Small intestine (tissue), 7 donors: ENCODE results near the gene DMBT1. TPM values are rescaled to one million over a fixed set of nuclear protein-coding genes. Genes with fewer than 3 reads are reported as not detected.

Experiments used
- DNase-seq, 2 donors: peaks; one replicate each; pipeline versions ENCODE4 v3.0.0 to v3.0.0-alpha.2; 2013
- FAIRE-seq: peaks from 2 replicates; lab custom pipeline; 2012; peaks lifted over from hg19 to GRCh38; lab: Jason Lieb, UNC
- H3K27ac ChIP-seq, 3 donors: one replicate each; pipeline ENCODE4 v1.5.1; 2013; ENCODE audit warnings: low read length in 2 of 3, mild to moderate bottlenecking in 2 of 3, control low read depth in 1 of 3, inconsistent platforms in 1 of 3, low read depth in 1 of 3, moderate library complexity in 1 of 3
- H3K27me3 ChIP-seq, 3 donors: one replicate each; pipeline ENCODE4 v1.6.1; 2013; ENCODE audit warnings: low read length in 3 of 3, inconsistent platforms in 1 of 3; ENCODE audit not compliant: control insufficient read depth in 3 of 3, insufficient read depth in 3 of 3
- H3K36me3 ChIP-seq, 3 donors: one replicate each; pipeline ENCODE4 v1.6.1; 2013; ENCODE audit warnings: low read length in 3 of 3, inconsistent platforms in 1 of 3, low read depth in 1 of 3, mild to moderate bottlenecking in 1 of 3, moderate library complexity in 1 of 3; ENCODE audit not compliant: control insufficient read depth in 3 of 3, insufficient read depth in 2 of 3
- H3K4me1 ChIP-seq, 3 donors: one replicate each; pipeline ENCODE4 v1.6.1; 2013; ENCODE audit warnings: low read length in 2 of 3, inconsistent platforms in 1 of 3, low read depth in 1 of 3, mild to moderate bottlenecking in 1 of 3, moderate library complexity in 1 of 3; ENCODE audit not compliant: control insufficient read depth in 3 of 3, insufficient read depth in 2 of 3
- H3K4me3 ChIP-seq, 3 donors: one replicate each; pipeline ENCODE4 v1.5.1; 2013; ENCODE audit warnings: low read length in 3 of 3, control low read depth in 1 of 3, inconsistent platforms in 1 of 3, low read depth in 1 of 3, mild to moderate bottlenecking in 1 of 3, moderate library complexity in 1 of 3
- H3K9me3 ChIP-seq, 2 donors: one replicate each; pipeline ENCODE4 v1.6.1; 2013; ENCODE audit warnings: low read depth in 1 of 2, low read length in 1 of 2; ENCODE audit not compliant: control insufficient read depth in 2 of 2, insufficient read depth in 1 of 2
- WGBS, 3 donors: extraction: QIAGEN DNeasy Blood & Tissue Kit; methylation state at CpG; one replicate each; pipeline ENCODE4 v1.1.7; 2013; 5-methylcytosine and 5-hydroxymethylcytosine counted together
- polyA plus RNA-seq, 4 donors: library from polyadenylated mRNA; stranded (reverse) in 3 of 4; unstranded in 1 of 4; fragments of 200-250 nt in 3 of 4; fragments of 120-200 nt in 1 of 4; gene quantifications; one replicate each; pipeline versions ENCODE4 v1.2.1 to v1.2.3, GENCODE V29; 2013
- donor health status: healthy with polysubstance abuse.
- donor health status: control.
- donor health status: control.
- donor health status: Bipolar disorder and iron deficiency.
- donor health status: healthy.

DMBT1 gene
- polyA plus RNA-seq, 4 donors, result 10.5 to 2,003 (median 65.4) TPM

DNA sequence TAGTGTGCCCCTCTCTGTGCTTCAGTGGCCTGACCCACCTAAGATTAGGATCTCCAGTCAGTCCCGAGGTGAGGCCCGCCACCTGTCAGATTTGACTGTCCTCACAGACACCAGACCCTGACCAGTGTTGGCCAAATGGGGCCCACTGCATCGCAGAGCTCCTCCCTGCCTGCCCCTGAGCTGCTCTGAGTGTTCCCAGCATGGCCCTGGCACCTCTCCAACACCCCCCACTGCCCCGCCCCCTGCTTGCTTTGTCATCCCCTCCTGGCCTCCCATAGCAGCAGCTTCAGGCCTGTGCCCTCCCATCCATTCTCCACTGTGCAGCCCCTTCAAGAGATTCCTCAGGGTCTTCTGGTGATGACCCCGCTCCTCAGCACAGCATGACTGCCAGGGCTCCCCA is 71.5 kb downstream of the DMBT1 start:
- no peaks in the 10 kb centered on the region for H3K9me3 ChIP-seq
- FAIRE-seq (no peak), DNase-seq (peak in 1 of 2 donors; percentile 17)
- H3K27me3 ChIP-seq, result no peaks in the 10 kb centered on the region
- no peak overlapping the region for H3K27ac ChIP-seq
- H3K4me1 ChIP-seq, result peaks cover 0 to 3% (median 0%) of the 10 kb centered on the region in 3 donors
- WGBS, 3 donors, result 61 to 66% (median 61%) methylated on average over 5 of the region's 5 CpGs
- H3K4me3 ChIP-seq, result no peak overlapping the region
- H3K36me3 ChIP-seq, result peaks cover 0 to 59% (median 9%) of the 10 kb centered on the region in 3 donors

DNA sequence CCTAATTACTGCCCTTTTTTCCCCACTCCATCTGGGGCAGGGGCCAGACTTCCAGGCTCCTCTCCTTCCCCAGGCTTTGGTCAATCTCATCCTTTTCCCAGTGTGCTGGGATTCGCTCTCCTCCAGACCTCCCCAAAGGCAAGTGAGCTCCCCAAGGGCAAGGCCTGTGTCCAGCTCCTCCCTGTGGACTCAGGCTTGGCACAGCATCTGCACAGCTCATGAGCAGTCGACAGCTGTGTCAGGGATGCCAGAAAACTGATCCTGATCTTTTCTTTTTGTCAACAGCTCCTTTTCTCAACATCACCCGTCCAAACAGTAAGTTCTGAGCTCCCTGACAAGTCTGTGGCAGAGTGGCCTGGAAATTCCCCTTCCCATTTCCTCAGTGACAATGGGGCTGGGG is 72.0 kb downstream of the DMBT1 start:
- H3K27me3 ChIP-seq, result no peaks in the 10 kb centered on the region
- H3K9me3 ChIP-seq, result no peaks in the 10 kb centered on the region
- 47 to 64% (median 56%) methylated on average over 3 of the region's 3 CpGs for WGBS, 3 donors
- H3K4me1 ChIP-seq, result peaks cover 0 to 8% (median 0%) of the 10 kb centered on the region in 3 donors
- FAIRE-seq, result no peak
- no peak for DNase-seq
- H3K36me3 ChIP-seq, result peaks cover 0 to 64% (median 9%) of the 10 kb centered on the region in 3 donors
- H3K4me3 ChIP-seq, result no peak overlapping the region
- H3K27ac ChIP-seq, result no peak overlapping the region

DNA sequence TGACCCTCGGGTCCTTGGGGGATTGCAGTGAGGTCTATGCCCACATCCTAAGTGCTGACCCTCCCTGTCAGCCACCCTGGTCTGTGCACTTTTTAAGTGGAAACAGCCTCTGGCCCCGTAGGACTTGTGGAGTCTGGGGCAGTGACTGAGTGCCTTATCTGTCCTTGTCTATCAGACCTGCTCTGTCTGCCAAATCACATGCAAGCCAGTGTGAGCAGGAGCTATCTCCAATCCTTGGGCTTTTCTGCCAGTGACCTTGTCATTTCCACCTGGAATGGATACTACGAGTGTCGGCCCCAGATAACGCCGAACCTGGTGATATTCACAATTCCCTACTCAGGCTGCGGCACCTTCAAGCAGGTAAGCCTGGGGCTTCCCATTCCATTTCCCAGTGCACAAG is 76.4 kb downstream of the DMBT1 start:
- peaks cover 0 to 75% (median 5%) of the 10 kb centered on the region in 3 donors for H3K36me3 ChIP-seq
- H3K27ac ChIP-seq, result peak overlapping the region in 1 of 3 donors; percentile 14
- no peaks in the 10 kb centered on the region for H3K9me3 ChIP-seq
- peaks cover 0 to 10% (median 0%) of the 10 kb centered on the region in 3 donors for H3K4me1 ChIP-seq
- DNase-seq (peak; percentile 22 to 24), FAIRE-seq (no peak)
- WGBS, 3 donors, result 60 to 66% (median 64%) methylated on average over 7 of the region's 7 CpGs
- no peak overlapping the region for H3K4me3 ChIP-seq
- H3K27me3 ChIP-seq, result no peaks in the 10 kb centered on the region

DNA sequence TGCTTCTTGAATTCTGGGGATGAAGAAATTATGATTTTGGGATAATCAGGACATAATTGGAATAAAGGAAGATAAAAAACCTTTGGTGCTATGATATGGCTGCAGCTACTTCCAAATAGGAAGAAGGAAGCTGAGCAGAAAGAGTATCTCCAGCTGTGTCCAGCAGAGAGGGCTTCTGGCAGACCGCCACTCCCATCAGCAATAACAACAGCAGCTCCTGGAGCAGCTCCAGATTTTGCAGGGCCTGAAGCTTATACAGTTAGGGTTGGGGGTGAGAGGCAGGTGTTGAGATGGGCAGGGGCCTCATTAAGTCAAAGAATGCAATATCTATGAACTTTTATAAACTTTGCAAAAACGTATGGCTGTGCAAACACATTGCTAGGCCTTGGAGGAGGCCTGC is 76.8 kb downstream of the DMBT1 start:
- FAIRE-seq (no peak), DNase-seq (peak in 1 of 2 donors; percentile 17)
- Histone ChIP-seq H3K27me3 (no peaks in the 10 kb centered on the region), H3K4me3 (no peak overlapping the region), H3K4me1 (peaks cover 0 to 10% (median 0%) of the 10 kb centered on the region in 3 donors), H3K9me3 (no peaks in the 10 kb centered on the region), H3K36me3 (peaks cover 0 to 75% (median 4%) of the 10 kb centered on the region in 3 donors), H3K27ac (no peak overlapping the region)
- WGBS, 3 donors, result 43 to 56% (median 44%) methylated on average over 2 of the region's 2 CpGs

- no peak overlapping the region for H3K27ac ChIP-seq
- no peak overlapping the region for H3K4me3 ChIP-seq
- H3K9me3 ChIP-seq, result no peaks in the 10 kb centered on the region
- DNase-seq, result no peak
- 51 to 75% (median 64%) methylated on average over 6 of the region's 6 CpGs for WGBS, 3 donors
- H3K4me1 ChIP-seq, result peaks cover 0 to 10% (median 0%) of the 10 kb centered on the region in 3 donors
- peaks cover 0 to 75% (median 4%) of the 10 kb centered on the region in 3 donors for H3K36me3 ChIP-seq
- no peak for FAIRE-seq
- H3K27me3 ChIP-seq, result no peaks in the 10 kb centered on the region
Observed at GRCh38 chr10:122638106-122638505, 77.6 kb downstream of the DMBT1 start.

DNA sequence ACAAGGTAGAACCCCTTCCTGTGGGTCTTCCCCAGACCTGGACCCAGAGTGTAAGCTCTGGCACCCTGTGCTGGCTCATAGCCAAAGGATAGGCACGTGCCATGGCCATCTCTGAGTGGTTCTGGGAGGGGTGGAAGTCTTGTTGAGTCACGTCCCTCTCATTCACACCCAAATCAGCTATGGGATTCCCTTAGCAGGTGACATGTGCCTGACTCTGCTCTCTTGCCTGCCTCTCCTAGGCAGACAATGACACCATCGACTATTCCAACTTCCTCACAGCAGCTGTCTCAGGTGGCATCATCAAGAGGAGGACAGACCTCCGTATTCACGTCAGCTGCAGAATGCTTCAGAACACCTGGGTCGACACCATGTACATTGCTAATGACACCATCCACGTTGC is 79.2 kb downstream of the DMBT1 start:
- WGBS, 3 donors, result 32 to 47% (median 39%) methylated on average over 7 of the region's 7 CpGs
- no peak for FAIRE-seq
- peak in 1 of 2 donors; percentile 40 for DNase-seq
- Histone ChIP-seq H3K27ac (peak overlapping the region in 1 of 3 donors; percentile 60), H3K4me1 (peaks cover 0 to 10% (median 0%) of the 10 kb centered on the region in 3 donors), H3K27me3 (no peaks in the 10 kb centered on the region), H3K9me3 (no peaks in the 10 kb centered on the region), H3K4me3 (no peak overlapping the region), H3K36me3 (peaks cover 0 to 83% (median 4%) of the 10 kb centered on the region in 3 donors)

- H3K4me1 ChIP-seq, result peaks cover 0 to 10% (median 0%) of the 10 kb centered on the region in 3 donors
- H3K27me3 ChIP-seq, result no peaks in the 10 kb centered on the region
- FAIRE-seq (no peak), DNase-seq (no peak)
- 49 to 61% (median 59%) methylated on average over 3 of the region's 3 CpGs for WGBS, 3 donors
- peaks cover 0 to 82% (median under 1%) of the 10 kb centered on the region in 3 donors for H3K36me3 ChIP-seq
- no peak overlapping the region for H3K4me3 ChIP-seq
- no peaks in the 10 kb centered on the region for H3K9me3 ChIP-seq
- H3K27ac ChIP-seq, result peak overlapping the region in 1 of 3 donors; percentile 4
Observed at GRCh38 chr10:122640921-122641320, 80.4 kb downstream of the DMBT1 start.

DNA sequence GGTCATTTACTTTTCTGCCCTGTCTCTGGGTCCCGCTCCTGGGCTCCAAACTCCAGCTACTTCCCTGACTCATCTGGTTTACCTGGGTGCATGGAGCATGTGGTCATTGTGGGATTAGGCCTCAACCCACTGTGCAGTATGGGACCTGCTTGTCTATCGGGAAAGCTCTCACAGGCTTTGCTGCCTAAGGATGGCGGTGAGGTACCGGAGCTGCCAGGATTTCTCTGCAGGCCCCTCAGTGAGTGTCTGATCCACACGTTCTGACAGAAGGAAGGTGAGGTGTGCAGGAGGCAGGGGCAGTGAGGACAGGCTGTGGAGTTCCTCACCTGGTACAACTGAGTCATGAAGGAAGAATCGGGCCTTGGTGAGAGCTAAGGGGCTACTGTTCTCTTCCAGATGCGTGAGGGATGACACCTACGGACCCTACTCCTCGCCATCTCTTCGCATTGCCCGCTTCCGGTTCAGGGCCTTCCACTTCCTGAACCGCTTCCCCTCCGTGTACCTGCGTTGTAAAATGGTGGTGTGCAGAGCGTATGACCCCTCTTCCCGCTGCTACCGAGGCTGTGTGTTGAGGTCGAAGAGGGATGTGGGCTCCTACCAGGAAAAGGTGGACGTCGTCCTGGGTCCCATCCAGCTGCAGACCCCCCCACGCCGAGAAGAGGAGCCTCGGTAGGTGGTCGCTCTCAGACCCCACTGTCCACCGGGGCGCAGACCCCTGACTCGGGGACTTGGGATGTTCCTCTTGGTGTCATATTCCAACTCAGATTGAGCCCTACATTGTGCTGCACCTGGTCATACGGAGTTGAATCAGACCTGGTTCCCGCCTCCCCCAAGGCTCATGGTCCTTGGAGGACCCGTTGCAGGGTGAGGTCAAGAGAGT is 82.4 kb downstream of the DMBT1 start:
- WGBS, 3 donors, result 67 to 79% (median 78%) methylated on average over 31 of the region's 31 CpGs
- Histone ChIP-seq H3K4me3 (no peak overlapping the region), H3K4me1 (no peaks in the 10 kb centered on the region), H3K27ac (no peak overlapping the region), H3K27me3 (no peaks in the 10 kb centered on the region), H3K9me3 (no peaks in the 10 kb centered on the region), H3K36me3 (peaks cover 0 to 73% (median 0%) of the 10 kb centered on the region in 3 donors)
- FAIRE-seq (no peak), DNase-seq (no peak)
